ENCODE data around the gene CCDC3. TPM values are rescaled to one million over a fixed set of nuclear protein-coding genes. Genes with fewer than 3 reads are reported as not detected.
"Not testable (repeated sequence)": the region's sequence is repeated elsewhere in the genome, so short reads cannot be mapped to it uniquely, and the experiment has no call there.

Gene CCDC3
- total RNA-seq = 12.8 TPM

- no peak for DNase-seq
Observed at GRCh38 chr10:13001041-13001886, at the start of gene CCDC3. TSS of gene CCDC3 (minus strand) at chr10:13001713. CDS start at chr10:13001570, 143 bp downstream.

GRCh38 chr10:13051126-13051694, 49.7 kb upstream of the CCDC3 start:
- DNase-seq = no peak

GRCh38 chr10:13049774-13050420, 48.4 kb upstream of the CCDC3 start:
- DNase-seq = no peak

- DNase-seq = no peak
Observed at GRCh38 chr10:13048762-13049161, 47.2 kb upstream of the CCDC3 start.

- DNase-seq = no peak
Observed at GRCh38 chr10:13047529-13048206, 46.2 kb upstream of the CCDC3 start.

- no peak for DNase-seq
Observed at GRCh38 chr10:13046851-13047528, 45.5 kb upstream of the CCDC3 start.

- DNase-seq = no peak
Observed at GRCh38 chr10:13043520-13043919, 42.0 kb upstream of the CCDC3 start.

- DNase-seq = no peak
Observed at GRCh38 chr10:13039761-13040160, 38.2 kb upstream of the CCDC3 start.

- DNase-seq = no peak
Observed at GRCh38 chr10:13038391-13038790, 36.9 kb upstream of the CCDC3 start.

- no peak for DNase-seq
Observed at GRCh38 chr10:13037832-13038231, 36.3 kb upstream of the CCDC3 start.

- no peak for DNase-seq
Observed at GRCh38 chr10:13036841-13037240, 35.3 kb upstream of the CCDC3 start.

GRCh38 chr10:13035731-13036130, 34.2 kb upstream of the CCDC3 start:
- DNase-seq = not testable (repeated sequence)

GRCh38 chr10:13026873-13027272, 25.4 kb upstream of the CCDC3 start:
- no peak for DNase-seq

GRCh38 chr10:13023754-13024153, 22.2 kb upstream of the CCDC3 start:
- no peak for DNase-seq

- no peak for DNase-seq
Observed at GRCh38 chr10:13019280-13019679, 17.8 kb upstream of the CCDC3 start.

- DNase-seq = no peak
Observed at GRCh38 chr10:13018171-13018570, 16.7 kb upstream of the CCDC3 start.

GRCh38 chr10:13016886-13017285, 15.4 kb upstream of the CCDC3 start:
- DNase-seq = no peak

GRCh38 chr10:13016426-13016825, 14.9 kb upstream of the CCDC3 start:
- DNase-seq = no peak

- DNase-seq = no peak
Observed at GRCh38 chr10:13006037-13006436, 4.5 kb upstream of the CCDC3 start.

GRCh38 chr10:13003759-13004158, 2.2 kb upstream of the CCDC3 start:
- DNase-seq = no peak

GRCh38 chr10:13003004-13003403, 1.5 kb upstream of the CCDC3 start:
- no peak for DNase-seq

- DNase-seq = no peak
Observed at GRCh38 chr10:13001887-13002212, 337 bp upstream of the CCDC3 start.

Data from occipital lobe (tissue), 2 donors.